ENCODE data around the gene PRMT3.

The PRMT3 gene

DNA sequence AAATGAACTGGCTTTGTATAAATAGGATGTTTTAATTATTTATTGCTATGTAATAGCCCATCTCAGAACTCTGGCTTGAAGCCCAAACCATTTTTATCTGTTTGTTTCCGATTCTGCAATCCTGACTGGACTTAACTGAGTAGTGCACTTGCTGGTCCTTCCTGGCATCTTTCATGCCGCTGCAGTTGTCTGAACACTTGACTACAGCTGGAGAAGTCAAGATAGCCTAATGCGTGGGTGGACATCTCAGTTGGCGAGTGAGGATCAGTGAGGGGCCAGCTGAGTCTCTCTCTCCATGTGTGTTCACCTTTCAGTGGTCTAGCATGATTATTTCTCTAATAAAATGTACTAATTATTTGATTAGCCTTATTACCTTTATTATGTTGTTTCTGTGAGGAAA is 105.8 kb downstream of the PRMT3 start:
- Histone ChIP-seq H3K4me3 (ENCODE audit: low read depth, low read length) (no peak overlapping the region), H3K27me3 (no peaks in the 10 kb centered on the region), H3K36me3 (no peaks in the 10 kb centered on the region), H3K9me3 (no peaks in the 10 kb centered on the region), H3K4me1 (peaks cover 8% of the 10 kb centered on the region; the same call in 1 of the 2 replicates)
- TF ChIP-seq, protein P1, sequence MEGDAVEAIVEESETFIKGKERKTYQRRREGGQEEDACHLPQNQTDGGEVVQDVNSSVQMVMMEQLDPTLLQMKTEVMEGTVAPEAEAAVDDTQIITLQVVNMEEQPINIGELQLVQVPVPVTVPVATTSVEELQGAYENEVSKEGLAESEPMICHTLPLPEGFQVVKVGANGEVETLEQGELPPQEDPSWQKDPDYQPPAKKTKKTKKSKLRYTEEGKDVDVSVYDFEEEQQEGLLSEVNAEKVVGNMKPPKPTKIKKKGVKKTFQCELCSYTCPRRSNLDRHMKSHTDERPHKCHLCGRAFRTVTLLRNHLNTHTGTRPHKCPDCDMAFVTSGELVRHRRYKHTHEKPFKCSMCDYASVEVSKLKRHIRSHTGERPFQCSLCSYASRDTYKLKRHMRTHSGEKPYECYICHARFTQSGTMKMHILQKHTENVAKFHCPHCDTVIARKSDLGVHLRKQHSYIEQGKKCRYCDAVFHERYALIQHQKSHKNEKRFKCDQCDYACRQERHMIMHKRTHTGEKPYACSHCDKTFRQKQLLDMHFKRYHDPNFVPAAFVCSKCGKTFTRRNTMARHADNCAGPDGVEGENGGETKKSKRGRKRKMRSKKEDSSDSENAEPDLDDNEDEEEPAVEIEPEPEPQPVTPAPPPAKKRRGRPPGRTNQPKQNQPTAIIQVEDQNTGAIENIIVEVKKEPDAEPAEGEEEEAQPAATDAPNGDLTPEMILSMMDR (IDR thresholded peaks at IDR 0.05; ENCODE audit: low read depth, low read length) = no peak
- DNase-seq = peak; percentile 11

DNA sequence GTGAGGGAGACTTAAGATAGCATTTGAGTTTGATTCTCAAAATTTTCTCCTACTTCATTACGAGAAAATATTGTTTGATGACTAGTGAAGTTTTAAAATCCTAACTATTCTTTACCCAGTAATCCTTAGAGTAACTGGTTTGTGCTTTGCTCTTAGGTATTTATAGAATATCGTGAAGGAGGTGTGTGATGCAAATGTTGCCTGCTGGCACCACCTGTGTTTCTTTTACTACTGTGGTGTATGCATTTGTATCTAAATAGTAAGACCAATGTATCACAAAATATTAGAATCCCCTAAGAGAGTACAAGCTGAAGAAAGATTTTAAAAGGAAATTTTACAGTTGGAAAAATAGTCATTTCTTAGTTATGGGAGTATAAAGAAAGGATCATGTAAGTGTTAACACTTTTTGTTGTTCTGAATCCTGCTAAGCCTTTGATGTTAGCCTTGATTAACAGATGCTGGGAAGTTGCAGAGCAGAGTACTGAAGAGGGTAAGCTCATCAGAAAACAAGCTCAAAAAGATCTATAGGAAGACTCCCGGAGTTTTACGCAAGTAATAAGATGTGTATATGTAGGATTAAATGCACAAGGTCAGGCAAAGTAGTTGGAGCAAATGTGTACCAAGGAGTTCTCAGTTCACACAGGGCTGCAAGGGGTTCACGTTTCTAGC is 109.7 kb downstream of the PRMT3 start:
- no peaks in the 10 kb centered on the region for H3K27me3 ChIP-seq
- TF ChIP-seq, protein P1 (IDR thresholded peaks at IDR 0.05; ENCODE audit: low read depth, low read length) = no peak
- H3K9me3 ChIP-seq = no peaks in the 10 kb centered on the region
- no peaks in the 10 kb centered on the region for H3K36me3 ChIP-seq
- no peak overlapping the region for H3K4me3 ChIP-seq (ENCODE audit: low read depth, low read length)
- no peaks in the 10 kb centered on the region for H3K4me1 ChIP-seq
- no peak for DNase-seq

DNA sequence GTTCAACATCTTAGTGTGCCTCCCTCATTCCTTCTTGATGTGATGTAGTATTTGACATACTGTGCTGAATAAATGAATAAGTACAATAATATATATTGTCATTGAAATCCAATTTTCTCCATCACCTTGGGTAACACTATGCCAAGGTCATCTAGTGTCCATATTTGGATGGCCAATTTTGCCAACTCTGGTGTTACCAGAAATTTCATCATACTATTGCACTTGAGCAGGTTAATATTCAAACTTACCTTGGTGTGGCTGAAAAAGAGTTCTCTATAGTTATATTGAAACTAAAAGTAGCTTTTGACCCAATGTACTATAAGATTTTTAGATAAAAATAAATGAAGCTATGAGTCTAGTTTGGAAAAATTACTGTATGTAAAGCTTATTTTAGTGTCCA is 113.7 kb downstream of the PRMT3 start:
- no peak for DNase-seq
- Histone ChIP-seq H3K9me3 (no peaks in the 10 kb centered on the region), H3K36me3 (no peaks in the 10 kb centered on the region), H3K27me3 (no peaks in the 10 kb centered on the region), H3K4me3 (ENCODE audit: low read depth, low read length) (no peak overlapping the region), H3K4me1 (no peaks in the 10 kb centered on the region)
- TF ChIP-seq, protein P1 (IDR thresholded peaks at IDR 0.05; ENCODE audit: low read depth, low read length) = no peak

DNA sequence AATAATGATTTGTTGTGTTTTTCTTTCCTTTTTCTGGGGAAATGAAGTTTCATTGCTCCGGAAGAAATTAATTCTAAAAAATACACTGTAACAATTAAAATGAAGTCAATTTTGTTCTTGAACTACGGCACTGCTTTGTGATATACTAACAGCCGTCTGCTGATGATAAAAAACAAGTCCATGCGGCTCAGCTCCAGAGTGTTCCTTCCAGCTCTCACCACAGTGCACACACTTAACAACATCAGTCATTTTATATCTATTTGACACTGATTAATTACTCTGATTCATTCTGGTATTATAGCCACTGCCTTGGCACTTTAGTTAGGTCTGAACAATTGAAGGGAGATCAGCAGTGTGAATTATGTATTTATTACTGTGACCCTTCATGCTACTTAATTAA is 114.5 kb downstream of the PRMT3 start:
- TF ChIP-seq, protein P1 (IDR thresholded peaks at IDR 0.05; ENCODE audit: low read depth, low read length) = no peak
- Histone ChIP-seq H3K9me3 (no peaks in the 10 kb centered on the region), H3K36me3 (no peaks in the 10 kb centered on the region), H3K4me3 (ENCODE audit: low read depth, low read length) (no peak overlapping the region), H3K27me3 (no peaks in the 10 kb centered on the region), H3K4me1 (no peaks in the 10 kb centered on the region)
- no peak for DNase-seq

DNA sequence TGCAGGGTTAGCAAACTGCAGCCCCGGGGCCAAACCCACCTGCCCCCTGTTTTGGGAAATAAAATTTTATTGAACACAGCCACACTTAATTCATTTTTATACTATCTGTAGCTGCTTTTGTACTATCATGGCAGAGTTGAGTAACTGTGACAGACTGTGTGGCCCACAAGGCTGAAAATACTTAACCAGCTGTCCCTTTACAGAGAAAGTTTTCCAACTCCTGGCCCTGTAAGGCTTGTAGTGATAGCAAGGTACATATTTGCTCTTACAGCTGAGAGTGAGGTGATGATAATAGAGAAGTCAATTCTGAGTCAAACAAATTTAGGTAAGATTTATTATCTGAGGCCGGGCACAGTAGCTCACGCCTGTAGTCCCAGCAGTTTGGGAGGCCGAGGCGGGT is 124.5 kb downstream of the PRMT3 start:
- Histone ChIP-seq H3K9me3 (no peaks in the 10 kb centered on the region), H3K4me1 (no peaks in the 10 kb centered on the region), H3K27me3 (no peaks in the 10 kb centered on the region), H3K4me3 (ENCODE audit: low read depth, low read length) (no peak overlapping the region), H3K36me3 (no peaks in the 10 kb centered on the region)
- no peak for DNase-seq
- TF ChIP-seq, protein P1 (IDR thresholded peaks at IDR 0.05; ENCODE audit: low read depth, low read length) = no peak

DNA sequence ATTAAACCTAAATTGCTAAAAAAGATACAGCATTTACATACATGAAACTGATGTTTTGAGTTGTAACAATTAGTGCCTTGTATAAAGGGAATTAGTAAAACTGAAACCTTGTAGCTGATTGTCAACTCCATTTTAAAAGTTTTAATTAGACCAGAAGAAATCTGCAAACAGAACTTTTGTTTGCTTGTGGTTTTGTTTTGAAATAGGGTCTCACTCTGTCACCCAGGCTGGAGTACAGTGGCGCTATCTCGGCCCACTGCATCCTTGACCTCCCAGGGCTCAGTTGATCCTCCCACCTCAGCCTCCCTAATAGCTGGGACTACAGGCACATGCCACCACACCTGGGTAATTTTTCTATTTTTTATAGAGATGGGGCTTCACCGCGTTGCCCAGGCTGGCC is 125.4 kb downstream of the PRMT3 start:
- no peaks in the 10 kb centered on the region for H3K4me1 ChIP-seq
- no peaks in the 10 kb centered on the region for H3K27me3 ChIP-seq
- no peak overlapping the region for H3K4me3 ChIP-seq (ENCODE audit: low read depth, low read length)
- DNase-seq = no peak
- H3K36me3 ChIP-seq = no peaks in the 10 kb centered on the region
- H3K9me3 ChIP-seq = no peaks in the 10 kb centered on the region
- TF ChIP-seq, protein P1 (IDR thresholded peaks at IDR 0.05; ENCODE audit: low read depth, low read length) = no peak
